ENCODE measurements around the gene LRRC7. TPM values are rescaled to one million over a fixed set of nuclear protein-coding genes. Genes with fewer than 3 reads are reported as not detected.

LRRC7 gene
- total RNA-seq, 1 donor, result under 0.01 TPM

DNA sequence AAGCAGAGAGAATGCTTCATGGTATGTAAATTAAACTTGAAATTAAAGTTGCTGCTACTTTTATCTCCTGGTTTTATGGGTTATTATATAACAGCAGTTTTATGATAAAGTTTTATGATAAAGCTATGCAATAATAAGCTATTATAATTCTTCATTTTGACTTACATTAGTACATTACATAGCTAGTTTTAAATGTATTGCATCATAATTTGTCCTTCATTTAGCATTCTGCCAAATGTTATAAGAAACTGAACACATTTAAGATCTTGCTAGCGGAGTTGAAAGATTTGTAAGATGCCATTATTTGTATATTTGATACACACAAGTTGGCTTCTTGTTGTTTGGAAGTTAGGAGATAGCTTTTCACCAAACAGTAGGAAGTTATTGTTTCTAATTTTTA is 536.0 kb downstream of the LRRC7 start:
- no peaks in the 10 kb centered on the region for H3K4me1 ChIP-seq (ENCODE audit: insufficient read depth, low read length)
- DNase-seq (ENCODE audit: insufficient read length, low spot score, missing footprints), result no peak
- no peaks in the 10 kb centered on the region for H4K20me1 ChIP-seq (ENCODE audit: insufficient read depth, low read length)
- H3K4me3 ChIP-seq (ENCODE audit: insufficient read depth, low read length), result no peak overlapping the region
- H2AFZ ChIP-seq (ENCODE audit: low read length), result no peak overlapping the region
- no peaks in the 10 kb centered on the region for H3K9me3 ChIP-seq (ENCODE audit: low read depth, low read length)
- TF ChIP-seq, protein P1, sequence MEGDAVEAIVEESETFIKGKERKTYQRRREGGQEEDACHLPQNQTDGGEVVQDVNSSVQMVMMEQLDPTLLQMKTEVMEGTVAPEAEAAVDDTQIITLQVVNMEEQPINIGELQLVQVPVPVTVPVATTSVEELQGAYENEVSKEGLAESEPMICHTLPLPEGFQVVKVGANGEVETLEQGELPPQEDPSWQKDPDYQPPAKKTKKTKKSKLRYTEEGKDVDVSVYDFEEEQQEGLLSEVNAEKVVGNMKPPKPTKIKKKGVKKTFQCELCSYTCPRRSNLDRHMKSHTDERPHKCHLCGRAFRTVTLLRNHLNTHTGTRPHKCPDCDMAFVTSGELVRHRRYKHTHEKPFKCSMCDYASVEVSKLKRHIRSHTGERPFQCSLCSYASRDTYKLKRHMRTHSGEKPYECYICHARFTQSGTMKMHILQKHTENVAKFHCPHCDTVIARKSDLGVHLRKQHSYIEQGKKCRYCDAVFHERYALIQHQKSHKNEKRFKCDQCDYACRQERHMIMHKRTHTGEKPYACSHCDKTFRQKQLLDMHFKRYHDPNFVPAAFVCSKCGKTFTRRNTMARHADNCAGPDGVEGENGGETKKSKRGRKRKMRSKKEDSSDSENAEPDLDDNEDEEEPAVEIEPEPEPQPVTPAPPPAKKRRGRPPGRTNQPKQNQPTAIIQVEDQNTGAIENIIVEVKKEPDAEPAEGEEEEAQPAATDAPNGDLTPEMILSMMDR (IDR thresholded peaks at IDR 0.05; ENCODE audit: extremely low read depth, low read depth, low read length), result no peak
- H3K4me2 ChIP-seq (ENCODE audit: insufficient read depth, low read length), result no peak overlapping the region
- H3K79me2 ChIP-seq (ENCODE audit: insufficient read depth, low read length), result no peaks in the 10 kb centered on the region
- no peak overlapping the region for H3K27ac ChIP-seq (ENCODE audit: low read depth, low read length)
- H3K36me3 ChIP-seq (ENCODE audit: insufficient read depth, low read length), result no peaks in the 10 kb centered on the region
- H3K27me3 ChIP-seq (ENCODE audit: insufficient read depth, low read length), result no peaks in the 10 kb centered on the region

DNA sequence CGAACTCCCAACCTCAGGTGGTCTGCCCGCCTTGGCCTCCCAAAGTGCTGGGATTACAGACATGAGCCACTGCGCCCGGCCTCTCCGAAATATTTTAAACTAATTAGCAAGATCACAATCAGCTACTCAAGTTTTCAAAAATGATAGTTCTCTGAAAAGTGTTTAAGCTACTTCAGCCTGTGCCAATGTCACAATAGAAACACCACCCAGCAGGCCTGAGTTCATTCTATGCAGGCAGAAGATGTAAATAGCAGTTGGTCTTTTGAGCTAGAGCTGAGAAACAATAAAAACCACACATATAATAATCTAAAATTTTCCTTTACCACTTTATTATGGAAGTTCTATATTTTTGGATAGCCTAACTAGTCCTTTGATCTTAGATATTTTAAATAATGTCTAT is 541.5 kb downstream of the LRRC7 start:
- no peak overlapping the region for H3K27ac ChIP-seq (ENCODE audit: low read depth, low read length)

DNA sequence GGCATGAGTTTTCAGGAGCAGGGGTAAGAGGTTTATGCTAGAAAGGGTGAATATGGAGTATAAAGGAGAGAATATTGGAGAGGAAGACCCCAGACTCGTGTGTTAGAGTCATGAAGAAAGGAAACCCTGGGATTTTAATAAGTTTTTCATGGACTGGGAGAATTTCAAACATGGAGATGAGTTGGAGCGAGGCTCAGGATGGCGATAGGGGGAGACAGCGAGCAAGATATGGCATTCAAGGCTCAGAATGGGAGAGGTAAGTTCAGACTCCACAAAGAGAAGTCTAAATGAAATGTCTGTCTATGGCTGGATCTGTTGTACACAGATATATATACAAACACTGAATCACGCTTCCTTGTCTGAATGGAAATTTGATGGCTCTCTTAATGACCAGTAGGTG is 545.1 kb downstream of the LRRC7 start:
- no peaks in the 10 kb centered on the region for H3K4me1 ChIP-seq (ENCODE audit: insufficient read depth, low read length)
- no peaks in the 10 kb centered on the region for H3K36me3 ChIP-seq (ENCODE audit: insufficient read depth, low read length)
- H3K27me3 ChIP-seq (ENCODE audit: insufficient read depth, low read length), result no peaks in the 10 kb centered on the region
- H3K9me3 ChIP-seq (ENCODE audit: low read depth, low read length), result no peaks in the 10 kb centered on the region
- H3K27ac ChIP-seq (ENCODE audit: low read depth, low read length), result no peak overlapping the region
- no peak overlapping the region for H3K4me2 ChIP-seq (ENCODE audit: insufficient read depth, low read length)
- H2AFZ ChIP-seq (ENCODE audit: low read length), result no peak overlapping the region
- TF ChIP-seq, protein P1 (IDR thresholded peaks at IDR 0.05; ENCODE audit: extremely low read depth, low read depth, low read length), result no peak
- no peaks in the 10 kb centered on the region for H4K20me1 ChIP-seq (ENCODE audit: insufficient read depth, low read length)
- no peak overlapping the region for H3K4me3 ChIP-seq (ENCODE audit: insufficient read depth, low read length)
- no peak for DNase-seq (ENCODE audit: insufficient read length, low spot score, missing footprints)
- no peaks in the 10 kb centered on the region for H3K79me2 ChIP-seq (ENCODE audit: insufficient read depth, low read length)

More for the DNA sequence above, 541.5 kb downstream of the LRRC7 start:
- Histone ChIP-seq H3K27me3 (ENCODE audit: insufficient read depth, low read length) (no peaks in the 10 kb centered on the region), H3K4me3 (ENCODE audit: insufficient read depth, low read length) (no peak overlapping the region), H4K20me1 (ENCODE audit: insufficient read depth, low read length) (no peaks in the 10 kb centered on the region), H3K36me3 (ENCODE audit: insufficient read depth, low read length) (no peaks in the 10 kb centered on the region), H2AFZ (ENCODE audit: low read length) (no peak overlapping the region), H3K9me3 (ENCODE audit: low read depth, low read length) (no peaks in the 10 kb centered on the region), H3K4me2 (ENCODE audit: insufficient read depth, low read length) (no peak overlapping the region), H3K79me2 (ENCODE audit: insufficient read depth, low read length) (no peaks in the 10 kb centered on the region), H3K4me1 (ENCODE audit: insufficient read depth, low read length) (no peaks in the 10 kb centered on the region)
- TF ChIP-seq, protein P1 (IDR thresholded peaks at IDR 0.05; ENCODE audit: extremely low read depth, low read depth, low read length), result no peak
- DNase-seq (ENCODE audit: insufficient read length, low spot score, missing footprints), result no peak

DNA sequence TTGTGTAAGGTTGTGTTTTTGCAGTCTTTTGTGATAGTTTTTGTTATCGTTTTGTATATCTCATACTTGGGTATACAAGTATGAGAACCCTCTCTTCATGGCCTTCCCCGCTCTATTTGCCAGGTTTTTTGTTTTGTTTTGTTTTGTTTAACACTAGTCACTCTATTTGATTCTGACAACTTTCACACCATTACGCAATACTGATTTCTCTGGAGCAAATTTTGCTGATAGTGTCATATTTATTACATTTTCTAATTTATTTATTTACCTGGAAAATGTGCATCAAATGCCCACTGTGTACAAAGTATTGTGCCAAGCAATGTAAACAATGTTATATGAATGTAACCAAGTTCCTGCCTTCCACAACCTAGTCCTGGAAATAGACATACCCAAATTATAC is 547.6 kb downstream of the LRRC7 start:
- Histone ChIP-seq H3K79me2 (ENCODE audit: insufficient read depth, low read length) (no peaks in the 10 kb centered on the region), H2AFZ (ENCODE audit: low read length) (no peak overlapping the region), H3K36me3 (ENCODE audit: insufficient read depth, low read length) (no peaks in the 10 kb centered on the region), H3K9me3 (ENCODE audit: low read depth, low read length) (no peaks in the 10 kb centered on the region), H3K4me3 (ENCODE audit: insufficient read depth, low read length) (no peak overlapping the region), H3K4me1 (ENCODE audit: insufficient read depth, low read length) (no peaks in the 10 kb centered on the region), H3K27ac (ENCODE audit: low read depth, low read length) (no peak overlapping the region), H3K4me2 (ENCODE audit: insufficient read depth, low read length) (no peak overlapping the region), H3K27me3 (ENCODE audit: insufficient read depth, low read length) (no peaks in the 10 kb centered on the region), H4K20me1 (ENCODE audit: insufficient read depth, low read length) (no peaks in the 10 kb centered on the region)
- no peak for DNase-seq (ENCODE audit: insufficient read length, low spot score, missing footprints)
- TF ChIP-seq, protein P1 (IDR thresholded peaks at IDR 0.05; ENCODE audit: extremely low read depth, low read depth, low read length), result no peak
